Measurements from ENCODE around the gene LIM2. TPM values are rescaled to one million over a fixed set of nuclear protein-coding genes. Genes with fewer than 3 reads are reported as not detected.
A peak's percentile ranks its signal among the peaks of the same experiment; 100 is the strongest.

Gene LIM2
- polyA plus RNA-seq, 3 donors from 2014 or later = 19.2 to 40.0 (median 37.9) TPM

DNA sequence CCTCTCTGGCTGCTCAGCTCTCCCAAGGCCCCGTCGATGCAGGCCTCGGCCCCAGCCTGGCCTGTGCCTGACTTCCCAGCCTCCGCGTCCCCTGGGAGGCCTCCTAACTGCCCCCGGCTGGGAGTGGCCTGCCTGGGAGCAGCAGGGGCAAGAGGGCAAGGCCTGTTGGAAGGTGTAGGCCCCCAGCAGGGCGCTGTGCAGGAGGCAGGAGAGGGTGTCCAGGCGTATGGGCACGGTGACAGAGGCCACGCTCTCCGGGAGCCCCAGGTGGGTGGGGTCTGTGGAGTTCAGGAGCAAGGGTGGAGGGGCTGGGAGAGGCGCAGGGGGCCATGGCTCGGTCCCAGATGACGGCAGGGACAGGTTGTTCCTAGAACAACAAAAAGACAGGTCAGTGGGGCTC lies 1.4 kb upstream of the LIM2 start:
- peak overlapping the region; percentile 86 to 98 (median 96) for H3K27ac Mint-ChIP-seq

DNA sequence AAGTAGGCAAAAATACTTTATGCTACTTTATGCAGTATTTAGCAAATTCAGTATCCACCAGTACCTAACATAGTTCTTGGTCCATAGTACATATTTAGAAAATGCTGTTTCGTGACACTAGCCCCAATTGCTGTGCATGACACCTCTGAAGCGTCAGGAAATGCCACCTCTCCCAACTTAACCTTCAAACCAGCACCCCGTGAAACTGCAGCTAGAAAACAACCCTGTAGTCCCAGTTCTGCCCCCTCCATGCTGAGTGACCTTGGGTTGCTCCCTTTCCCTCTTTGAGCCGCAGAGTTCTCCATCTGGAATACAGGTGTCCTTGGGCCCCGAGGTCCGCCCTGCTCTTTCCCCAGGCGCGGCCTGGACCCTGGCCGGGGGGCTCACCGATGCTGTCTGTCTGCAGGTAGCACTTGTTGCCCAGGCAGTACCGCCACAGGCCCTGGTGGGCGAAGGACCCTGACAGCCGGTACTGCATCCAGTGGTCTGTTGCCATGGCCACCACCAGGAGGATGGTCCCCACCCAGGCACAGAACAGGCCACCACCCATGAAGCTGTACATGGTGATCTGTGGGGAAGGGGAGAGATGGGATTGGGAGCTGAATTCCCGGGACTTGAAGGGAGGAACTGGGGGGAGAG lies 773 bp downstream of the LIM2 start:
- peak; percentile 67 to 76 (median 72) for DNase-seq
- Mint-ChIP-seq H3K4me3 (peak overlapping the region; percentile 87 to 96 (median 92)), H3K4me1 (peaks cover 78 to 79% of the 10 kb centered on the region in 2 donors)

More for the DNA sequence above, 1.4 kb upstream of the LIM2 start:
- no peaks in the 10 kb centered on the region for H3K9me3 Mint-ChIP-seq
- H3K27me3 Mint-ChIP-seq (ENCODE audit: low read depth in 3 of 3) = peaks cover 2 to 8% (median 5%) of the 10 kb centered on the region in 3 donors
- H3K4me1 Mint-ChIP-seq = peaks cover 71 to 72% of the 10 kb centered on the region in 2 donors
- H3K4me3 Mint-ChIP-seq = peak overlapping the region; percentile 87 to 96 (median 92)
- no peak for DNase-seq
- H3K36me3 Mint-ChIP-seq = peaks cover 0 to 11% (median 7%) of the 10 kb centered on the region in 3 donors

DNA sequence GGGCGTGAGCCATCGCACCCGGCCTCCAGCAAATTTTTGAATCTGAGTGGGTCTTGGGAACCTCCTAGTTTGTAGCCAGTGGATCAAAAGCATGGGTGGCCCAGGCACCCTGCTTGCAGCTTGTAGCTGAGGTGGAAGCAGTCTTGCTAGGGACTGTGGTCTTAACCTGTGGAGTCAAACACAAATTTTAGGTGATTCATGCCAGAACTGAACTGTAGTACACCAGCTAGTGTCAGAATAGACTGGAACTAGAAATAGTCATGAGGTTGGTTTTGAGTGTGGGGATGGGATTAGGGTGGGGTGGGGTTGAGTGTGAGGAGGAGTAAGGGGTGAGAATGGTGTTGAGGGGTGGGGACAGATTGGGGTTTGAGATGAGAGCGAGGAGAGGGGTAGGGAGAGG lies 5.8 kb downstream of the LIM2 start:
- peaks cover 68 to 70% of the 10 kb centered on the region in 2 donors for H3K4me1 Mint-ChIP-seq
- H3K36me3 Mint-ChIP-seq = no peaks in the 10 kb centered on the region
- H3K27ac Mint-ChIP-seq = peak overlapping the region in 3 of 6 donors; percentile 56 to 67 (median 67)
- DNase-seq = no peak
- peaks cover 0 to 4% (median 2%) of the 10 kb centered on the region in 3 donors for H3K27me3 Mint-ChIP-seq (ENCODE audit: low read depth in 3 of 3)
- no peaks in the 10 kb centered on the region for H3K9me3 Mint-ChIP-seq
- peak overlapping the region in 4 of 5 donors; percentile 17 to 80 (median 50) for H3K4me3 Mint-ChIP-seq

More for the DNA sequence above, 773 bp downstream of the LIM2 start:
- Mint-ChIP-seq H3K36me3 (peaks cover 0 to 11% (median 4%) of the 10 kb centered on the region in 3 donors), H3K9me3 (no peaks in the 10 kb centered on the region), H3K27ac (peak overlapping the region; percentile 84 to 98 (median 92)), H3K27me3 (ENCODE audit: low read depth in 3 of 3) (peaks cover 0 to 8% (median 2%) of the 10 kb centered on the region in 3 donors)

DNA sequence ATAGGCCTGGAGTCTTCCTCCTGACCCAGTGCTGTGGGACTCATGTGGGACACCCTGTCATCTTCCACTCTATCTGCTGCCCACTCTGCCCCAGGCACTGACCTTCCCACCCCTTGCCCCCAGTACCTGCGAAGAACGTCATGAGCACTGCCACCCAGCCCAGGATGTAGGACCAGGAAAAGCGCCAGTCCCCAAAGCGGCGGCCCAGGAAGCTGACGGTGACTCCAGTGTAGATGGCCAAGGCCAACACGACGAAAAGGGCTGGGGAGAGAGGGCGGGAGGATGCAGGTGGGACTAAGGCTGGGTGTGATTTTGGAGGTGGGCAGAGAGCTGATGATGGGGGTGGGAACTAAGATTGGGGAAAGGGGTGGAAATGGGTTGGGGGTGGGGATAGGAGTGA lies 7.4 kb downstream of the LIM2 start:
- H3K27me3 Mint-ChIP-seq (ENCODE audit: low read depth in 3 of 3) = peaks cover 5 to 13% (median 8%) of the 10 kb centered on the region in 3 donors
- H3K4me1 Mint-ChIP-seq = peaks cover 72 to 76% of the 10 kb centered on the region in 2 donors
- peak overlapping the region in 4 of 5 donors; percentile 65 to 80 (median 72) for H3K4me3 Mint-ChIP-seq
- peak overlapping the region; percentile 59 to 90 (median 84) for H3K27ac Mint-ChIP-seq
- DNase-seq = no peak
- H3K36me3 Mint-ChIP-seq = no peaks in the 10 kb centered on the region
- no peaks in the 10 kb centered on the region for H3K9me3 Mint-ChIP-seq

DNA sequence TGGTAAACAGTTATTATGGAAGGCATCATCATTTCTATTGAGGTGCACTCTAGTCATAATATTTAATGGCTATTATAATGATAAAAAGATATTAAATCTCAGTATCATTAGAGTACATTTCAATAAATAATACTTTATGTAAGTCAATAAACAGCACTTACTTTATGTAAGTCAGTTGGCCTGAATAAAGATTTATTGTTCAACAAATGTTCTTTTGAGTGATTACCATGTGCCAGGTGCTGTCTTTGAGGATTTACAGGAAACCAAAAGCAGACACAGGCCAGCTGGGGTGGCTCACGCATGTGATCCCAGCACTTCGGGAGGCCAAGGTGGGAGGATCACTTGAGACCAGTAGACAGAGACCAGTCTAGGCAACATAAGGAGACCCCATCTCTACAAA lies 10.4 kb downstream of the LIM2 start:
- peaks cover 80 to 84% of the 10 kb centered on the region in 2 donors for H3K4me1 Mint-ChIP-seq
- H3K9me3 Mint-ChIP-seq = no peaks in the 10 kb centered on the region
- no peaks in the 10 kb centered on the region for H3K36me3 Mint-ChIP-seq
- peaks cover 15 to 30% (median 15%) of the 10 kb centered on the region in 3 donors for H3K27me3 Mint-ChIP-seq (ENCODE audit: low read depth in 3 of 3)
- H3K27ac Mint-ChIP-seq = no peak overlapping the region
- DNase-seq = no peak
- H3K4me3 Mint-ChIP-seq = no peak overlapping the region

DNA sequence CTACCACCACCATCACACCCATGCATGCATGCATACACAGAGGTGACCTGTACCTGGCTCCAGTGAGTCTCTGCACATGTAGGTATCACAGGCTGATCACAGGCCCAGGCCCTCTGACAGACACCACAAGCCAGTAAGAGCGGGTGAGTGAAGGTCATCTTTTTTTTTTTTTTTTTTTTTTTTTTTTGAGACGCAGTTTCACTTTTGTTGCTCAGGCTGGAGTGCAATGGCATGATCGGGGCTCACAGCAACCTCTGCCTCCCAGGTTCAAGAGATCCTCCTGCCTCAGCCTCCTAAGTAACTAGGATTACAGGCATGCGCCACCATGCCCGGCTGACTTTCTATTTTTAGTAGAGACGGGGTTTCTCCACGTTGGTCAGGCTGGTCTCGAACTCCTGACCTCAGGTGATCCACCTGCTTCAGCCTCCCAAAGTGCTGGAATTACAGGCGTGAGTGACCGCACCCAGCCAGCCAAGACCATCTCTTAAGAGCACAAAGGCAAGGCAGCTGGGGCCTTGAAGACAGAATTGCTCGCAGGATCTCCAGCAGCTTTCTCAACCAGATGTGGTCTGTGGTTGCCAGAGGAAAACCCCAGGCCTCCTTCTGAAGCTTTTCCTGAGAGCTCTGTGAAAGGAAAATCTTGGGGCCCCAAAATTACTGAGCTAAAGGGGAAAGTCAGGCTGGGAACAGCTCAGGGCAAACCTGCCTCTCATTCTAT lies 12.1 kb downstream of the LIM2 start:
- Mint-ChIP-seq H3K27me3 (ENCODE audit: low read depth in 3 of 3) (peaks cover 14 to 38% (median 17%) of the 10 kb centered on the region in 3 donors), H3K4me3 (peak overlapping the region; percentile 79 to 100 (median 88)), H3K4me1 (peaks cover 63 to 66% of the 10 kb centered on the region in 2 donors), H3K9me3 (no peaks in the 10 kb centered on the region), H3K36me3 (peaks cover 10 to 15% (median 15%) of the 10 kb centered on the region in 3 donors), H3K27ac (peak overlapping the region; percentile 94 to 100 (median 100))
- DNase-seq = peak; percentile 62 to 73 (median 67)

DNA sequence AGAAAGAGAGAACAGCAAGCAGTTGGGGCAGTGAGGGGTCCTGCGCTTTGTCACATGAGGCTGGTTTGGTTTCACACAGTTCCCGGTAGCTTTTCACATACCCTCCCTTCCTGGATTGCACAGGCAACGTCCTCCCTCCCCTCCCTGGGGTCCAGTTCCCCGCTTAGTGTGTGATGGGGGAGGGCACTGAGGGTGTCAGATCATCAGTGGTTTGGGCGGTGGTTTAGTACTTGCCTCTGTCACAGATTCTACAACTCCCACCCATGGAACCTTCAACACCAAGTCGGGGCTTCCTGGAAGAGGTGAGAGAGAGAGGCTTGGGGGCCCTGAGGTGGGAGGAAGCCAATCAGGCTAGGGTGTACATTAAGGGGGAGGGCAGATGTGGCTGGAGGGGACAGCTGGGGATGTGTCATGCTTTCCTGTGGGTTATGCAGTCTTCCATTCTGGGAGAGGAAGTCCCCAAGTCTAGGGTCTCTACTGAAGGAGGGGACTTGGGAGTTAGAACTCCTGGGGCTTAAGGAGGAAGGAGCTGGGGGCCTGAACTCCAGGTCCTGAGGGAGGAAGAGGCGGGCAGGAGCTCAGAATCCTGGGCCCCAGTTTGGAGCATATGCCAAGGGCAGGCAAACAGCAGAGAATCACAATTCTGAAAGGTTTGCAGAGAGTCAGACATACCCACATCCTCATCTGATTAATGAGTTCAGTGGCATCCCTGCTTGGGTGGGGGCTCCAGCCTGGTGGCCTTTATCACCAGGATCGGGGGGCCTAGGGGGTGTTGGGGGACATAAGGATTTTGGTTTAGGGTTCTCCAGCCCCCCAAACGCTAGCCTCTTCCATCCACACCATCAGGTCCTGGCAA lies 14.9 kb downstream of the LIM2 start, which contains the start of gene NKG7:
Gene NKG7 (minus strand): TSS at position 6 of the 856 bp plus-strand sequence. CDS start 119 bp downstream, outside the sequence.
- Mint-ChIP-seq H3K27me3 (ENCODE audit: low read depth in 3 of 3) (peaks cover 18 to 50% (median 24%) of the 10 kb centered on the region in 3 donors), H3K9me3 (no peaks in the 10 kb centered on the region), H3K27ac (peak within 1 kb of the TSS; percentile 94 to 100 (median 100)), H3K4me1 (peaks cover 53 to 62% of the 10 kb centered on the region in 2 donors), H3K36me3 (peaks cover 17 to 27% (median 22%) of the 10 kb centered on the region in 3 donors), H3K4me3 (peak within 1 kb of the TSS; percentile 94 to 100 (median 98))
- peak; percentile 97 to 98 (median 98) for DNase-seq

DNA sequence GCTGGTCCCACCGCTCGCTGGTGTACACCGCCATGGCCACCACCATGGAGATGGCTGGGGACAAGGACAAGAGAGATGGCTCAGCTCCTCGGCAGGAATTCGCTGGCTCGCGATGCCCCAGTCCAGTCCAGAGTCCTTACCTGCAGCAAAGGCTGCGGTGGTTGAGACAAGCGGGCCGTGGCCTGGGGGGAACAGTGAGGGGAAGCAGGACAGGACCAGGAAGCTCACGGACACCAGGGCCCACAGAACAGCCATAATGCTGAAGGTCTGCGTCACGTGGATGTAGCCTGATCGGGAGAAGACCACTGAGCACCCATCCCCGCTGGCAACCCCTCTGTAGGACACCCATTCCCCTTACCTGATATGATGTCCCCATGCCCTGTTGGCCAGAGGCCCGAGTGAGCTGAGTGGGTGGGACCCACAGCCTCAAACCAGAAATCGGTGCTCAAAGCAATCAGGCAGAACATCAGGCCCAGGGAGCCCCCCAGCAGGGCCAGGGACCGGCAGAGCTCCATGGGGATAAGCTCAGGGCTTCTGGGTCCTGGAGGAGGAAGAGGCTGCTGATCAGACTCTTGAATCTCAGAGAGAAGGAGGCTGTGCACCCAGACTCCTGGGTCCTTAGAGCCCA lies 15.6 kb downstream of the LIM2 start:
- Mint-ChIP-seq H3K27me3 (ENCODE audit: low read depth in 3 of 3) (peaks cover 23 to 55% (median 30%) of the 10 kb centered on the region in 3 donors), H3K4me1 (peaks cover 57 to 66% of the 10 kb centered on the region in 2 donors), H3K27ac (peak overlapping the region; percentile 94 to 100 (median 100)), H3K9me3 (no peaks in the 10 kb centered on the region), H3K36me3 (peaks cover 17 to 27% (median 22%) of the 10 kb centered on the region in 3 donors), H3K4me3 (peak overlapping the region; percentile 94 to 100 (median 98))
- DNase-seq = no peak

DNA sequence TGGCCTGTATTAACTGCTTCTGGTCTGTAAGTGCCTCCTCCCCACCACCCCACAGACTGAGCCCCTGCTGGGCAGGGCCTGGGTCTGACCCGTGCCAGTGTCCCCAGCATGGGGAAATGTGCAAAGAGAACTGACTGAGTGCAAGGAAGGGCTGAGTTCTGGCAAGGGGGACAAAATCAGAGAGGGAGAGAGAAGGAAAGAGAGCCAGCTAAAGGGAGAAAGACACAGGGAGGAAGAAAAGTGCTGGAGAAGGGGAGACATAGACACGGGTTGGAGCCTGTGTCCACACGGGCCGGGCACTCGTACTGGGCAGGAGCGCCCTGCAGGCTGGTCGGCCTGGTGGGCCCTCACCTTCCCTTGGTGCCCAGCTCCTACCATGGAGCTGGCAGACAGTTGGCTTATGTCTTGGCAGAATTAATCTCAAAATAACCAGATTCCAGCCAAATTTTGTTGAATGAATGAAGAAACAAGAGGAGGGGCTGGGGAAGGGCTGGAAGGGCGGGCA lies 16.5 kb downstream of the LIM2 start:
- Mint-ChIP-seq H3K4me3 (peak overlapping the region; percentile 94 to 100 (median 98)), H3K36me3 (peaks cover 17 to 27% (median 22%) of the 10 kb centered on the region in 3 donors)

DNA sequence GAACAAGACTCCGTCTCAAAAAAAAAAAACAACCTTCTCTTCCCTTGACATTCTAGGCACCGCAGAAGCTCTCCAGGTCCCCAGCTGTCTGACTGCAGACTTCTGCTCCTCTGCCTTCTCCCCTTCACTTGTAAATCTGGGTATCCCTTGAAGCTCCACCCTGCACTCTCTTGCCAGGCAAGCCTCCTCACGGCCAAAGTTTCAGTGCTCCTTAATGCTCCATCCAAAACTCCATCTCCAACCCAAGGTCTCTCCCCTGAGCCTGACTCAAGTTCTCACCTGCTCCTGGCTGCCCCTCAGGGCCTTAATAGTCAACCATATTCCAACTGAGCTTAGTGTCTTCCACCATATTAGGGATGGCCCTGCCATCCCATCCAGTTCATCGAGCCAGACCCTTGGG lies 17.5 kb downstream of the LIM2 start:
- H3K9me3 Mint-ChIP-seq = no peaks in the 10 kb centered on the region
- peaks cover 30 to 57% (median 33%) of the 10 kb centered on the region in 3 donors for H3K27me3 Mint-ChIP-seq (ENCODE audit: low read depth in 3 of 3)
- DNase-seq = no peak
- H3K4me1 Mint-ChIP-seq = peaks cover 50 to 66% of the 10 kb centered on the region in 2 donors
- peak overlapping the region; percentile 94 to 100 (median 98) for H3K4me3 Mint-ChIP-seq
- H3K36me3 Mint-ChIP-seq = peaks cover 17 to 27% (median 22%) of the 10 kb centered on the region in 3 donors
- H3K27ac Mint-ChIP-seq = peak overlapping the region; percentile 94 to 100 (median 100)

More for the DNA sequence above, 16.5 kb downstream of the LIM2 start:
- DNase-seq = no peak
- Mint-ChIP-seq H3K9me3 (no peaks in the 10 kb centered on the region), H3K27ac (peak overlapping the region; percentile 94 to 100 (median 100)), H3K4me1 (peaks cover 52 to 66% of the 10 kb centered on the region in 2 donors), H3K27me3 (ENCODE audit: low read depth in 3 of 3) (peaks cover 29 to 59% (median 38%) of the 10 kb centered on the region in 3 donors)

DNA sequence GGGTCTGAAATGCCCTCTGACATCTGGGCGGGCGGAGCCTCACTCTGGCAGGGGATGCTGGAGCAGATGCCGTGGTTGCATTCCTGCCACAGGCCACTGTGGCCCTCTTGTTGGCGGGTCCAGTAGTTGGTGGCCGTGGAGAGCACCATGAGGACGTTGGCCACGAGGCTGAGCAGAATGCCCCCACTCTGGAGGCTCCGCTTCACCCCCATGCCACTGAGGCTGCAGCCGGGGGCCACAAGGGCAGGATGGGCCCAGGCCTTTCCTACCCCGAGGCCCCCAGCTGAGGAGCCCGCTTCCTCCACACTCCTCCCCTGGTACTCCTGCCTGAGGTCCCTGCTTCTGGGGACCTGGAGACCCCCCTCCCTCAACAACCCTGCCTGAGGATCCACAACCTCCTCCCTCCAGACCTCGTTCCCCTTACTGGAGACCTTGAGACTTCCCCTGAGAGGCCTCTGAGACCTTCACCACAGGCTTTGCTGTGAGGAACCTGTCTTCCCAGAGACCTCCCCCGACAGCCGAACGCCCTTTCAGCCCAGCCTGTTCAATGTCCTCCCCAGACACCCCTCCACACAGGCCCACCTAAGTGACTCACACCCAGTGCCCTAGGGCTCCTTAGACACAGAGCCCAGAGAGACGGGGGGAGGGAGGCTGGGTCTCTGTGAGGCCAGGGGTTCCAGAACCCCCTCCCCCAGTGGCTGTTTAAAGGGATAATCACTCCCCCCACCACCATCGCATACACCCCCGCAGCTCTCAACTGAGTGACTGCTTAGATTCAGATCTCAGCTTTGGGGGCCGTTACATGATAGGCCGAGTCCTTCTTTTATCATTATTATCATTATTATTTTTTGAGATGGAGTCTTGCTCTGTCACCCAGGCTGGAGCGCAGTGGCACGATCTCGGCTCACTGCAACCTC lies 19.1 kb downstream of the LIM2 start, which contains the start of gene CLDND2:
Gene CLDND2 (minus strand): TSS at position 638 of the 917 bp plus-strand sequence. CDS start 426 bp downstream, at position 212.
- Mint-ChIP-seq H3K36me3 (peaks cover 17 to 27% (median 22%) of the 10 kb centered on the region in 3 donors), H3K4me3 (peak within 1 kb of the TSS; percentile 94 to 100 (median 98)), H3K27ac (peak within 1 kb of the TSS; percentile 94 to 100 (median 100)), H3K9me3 (no peaks in the 10 kb centered on the region), H3K27me3 (ENCODE audit: low read depth in 3 of 3) (peaks cover 28 to 52% (median 32%) of the 10 kb centered on the region in 3 donors), H3K4me1 (peaks cover 45 to 62% of the 10 kb centered on the region in 2 donors)
- peak; percentile 66 to 70 (median 66) for DNase-seq

All from immature natural killer cell (primary cell).